NOMO-1 treated with DMSO at 0.1 percent for 48 hours (cell line): ENCODE results near the gene NCOA1.
"Not testable (repeated sequence)": the region's sequence is repeated elsewhere in the genome, so short reads cannot be mapped to it uniquely, and the experiment has no call there.

ENCODE experiments used
- DNase-seq: peaks from one replicate; lab custom pipeline; 2025; ENCODE audit not compliant: unreplicated experiment; lab: John Stamatoyannopoulos, UW

The NCOA1 gene

GRCh38 chr2:24771764-24772586, 280.9 kb downstream of the NCOA1 start:
- no peak for DNase-seq

GRCh38 chr2:24774373-24774772, 283.3 kb downstream of the NCOA1 start:
- DNase-seq: no peak

GRCh38 chr2:24779116-24779515, 288.1 kb downstream of the NCOA1 start:
- DNase-seq: no peak

DNA sequence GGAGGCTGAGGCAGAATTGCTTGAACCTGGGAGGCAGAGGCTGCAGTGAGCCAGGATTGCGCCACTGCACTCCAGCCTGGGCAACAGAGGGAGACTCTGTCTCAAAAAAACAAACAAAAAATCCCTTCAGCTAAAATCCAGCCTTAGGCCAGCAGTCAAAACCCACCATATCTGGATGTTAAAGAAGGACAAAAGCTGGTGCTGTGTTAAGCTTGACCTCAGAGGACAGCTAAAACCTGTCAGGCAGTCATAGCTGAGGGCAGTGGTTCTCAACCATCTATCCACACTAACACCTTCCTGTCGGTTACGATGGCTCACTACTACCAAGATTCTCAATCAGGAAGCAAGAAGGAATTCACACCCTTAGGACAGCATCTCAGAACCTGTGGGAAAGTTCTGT, 292.6 kb downstream of the NCOA1 start:
- no peak for DNase-seq

DNA sequence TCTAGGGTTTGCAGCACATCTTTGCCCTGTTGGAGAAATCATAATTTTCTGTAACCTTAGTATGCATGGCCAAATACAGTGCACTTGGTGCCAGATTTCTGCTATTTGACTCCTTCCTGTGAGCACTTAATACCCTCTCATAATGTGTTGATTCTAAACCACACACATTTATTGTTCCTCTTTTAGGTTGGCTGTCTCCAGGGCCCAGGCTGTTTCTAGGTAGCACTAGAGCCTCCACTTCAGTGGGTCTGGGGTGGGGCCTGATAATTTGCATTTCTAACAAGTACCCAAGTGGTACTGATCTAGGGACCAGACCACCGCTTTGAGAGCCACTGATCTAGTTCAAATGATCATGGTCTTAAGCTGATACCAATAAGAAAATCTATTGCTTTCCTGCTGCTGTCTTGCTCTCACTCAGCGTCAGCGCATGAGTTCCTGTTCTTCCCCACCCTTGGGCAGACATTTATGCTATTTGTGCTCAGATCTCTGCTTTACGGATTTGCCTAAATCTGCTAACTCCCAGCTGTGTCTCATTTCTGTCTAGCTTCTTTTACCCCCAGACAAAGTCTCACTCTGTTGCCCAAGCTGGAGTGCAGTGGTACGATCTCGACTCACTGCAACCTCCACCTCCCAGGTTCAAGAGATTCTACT, 294.7 kb downstream of the NCOA1 start:
- DNase-seq: peak; percentile 81

- no peak for DNase-seq
Observed at GRCh38 chr2:24787532-24787931, 296.5 kb downstream of the NCOA1 start.

DNA sequence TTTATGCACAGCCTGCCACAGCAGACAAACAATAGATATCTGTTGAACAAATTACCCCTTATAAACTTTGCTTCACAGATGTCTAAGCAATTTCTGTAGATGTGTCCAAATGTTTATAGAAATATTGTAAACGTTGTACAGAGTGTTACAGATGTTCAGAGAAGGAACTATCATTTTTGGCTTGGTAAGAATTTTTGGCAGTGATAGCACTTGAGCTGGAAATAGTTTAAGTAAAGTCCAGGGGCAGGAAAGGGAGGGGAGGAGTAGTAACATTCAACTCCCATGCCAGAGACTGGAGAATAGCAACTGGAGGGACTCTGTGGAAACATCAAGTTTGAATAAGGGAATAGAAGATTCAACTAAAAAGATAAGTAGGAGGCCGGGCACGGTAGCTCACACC, 297.8 kb downstream of the NCOA1 start:
- DNase-seq: no peak

- DNase-seq: no peak
Observed at GRCh38 chr2:24791452-24791851, 300.4 kb downstream of the NCOA1 start.

DNA sequence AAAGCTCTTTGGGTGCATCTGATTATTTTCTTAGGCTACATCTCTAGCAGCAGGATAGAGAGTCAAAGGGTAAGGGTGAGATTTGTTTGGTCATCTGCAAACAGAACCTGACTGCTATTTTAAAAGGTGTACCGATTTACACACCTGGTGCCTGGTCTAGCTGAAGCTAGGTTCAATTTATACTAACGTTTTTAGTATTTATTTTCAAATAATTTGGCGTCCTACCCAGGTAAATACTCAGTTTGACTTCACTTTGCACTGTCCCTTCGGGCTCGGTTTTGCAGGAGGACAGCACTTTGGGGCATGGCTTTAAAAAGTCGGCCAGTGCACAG, 301.5 kb downstream of the NCOA1 start:
- DNase-seq: no peak

DNA sequence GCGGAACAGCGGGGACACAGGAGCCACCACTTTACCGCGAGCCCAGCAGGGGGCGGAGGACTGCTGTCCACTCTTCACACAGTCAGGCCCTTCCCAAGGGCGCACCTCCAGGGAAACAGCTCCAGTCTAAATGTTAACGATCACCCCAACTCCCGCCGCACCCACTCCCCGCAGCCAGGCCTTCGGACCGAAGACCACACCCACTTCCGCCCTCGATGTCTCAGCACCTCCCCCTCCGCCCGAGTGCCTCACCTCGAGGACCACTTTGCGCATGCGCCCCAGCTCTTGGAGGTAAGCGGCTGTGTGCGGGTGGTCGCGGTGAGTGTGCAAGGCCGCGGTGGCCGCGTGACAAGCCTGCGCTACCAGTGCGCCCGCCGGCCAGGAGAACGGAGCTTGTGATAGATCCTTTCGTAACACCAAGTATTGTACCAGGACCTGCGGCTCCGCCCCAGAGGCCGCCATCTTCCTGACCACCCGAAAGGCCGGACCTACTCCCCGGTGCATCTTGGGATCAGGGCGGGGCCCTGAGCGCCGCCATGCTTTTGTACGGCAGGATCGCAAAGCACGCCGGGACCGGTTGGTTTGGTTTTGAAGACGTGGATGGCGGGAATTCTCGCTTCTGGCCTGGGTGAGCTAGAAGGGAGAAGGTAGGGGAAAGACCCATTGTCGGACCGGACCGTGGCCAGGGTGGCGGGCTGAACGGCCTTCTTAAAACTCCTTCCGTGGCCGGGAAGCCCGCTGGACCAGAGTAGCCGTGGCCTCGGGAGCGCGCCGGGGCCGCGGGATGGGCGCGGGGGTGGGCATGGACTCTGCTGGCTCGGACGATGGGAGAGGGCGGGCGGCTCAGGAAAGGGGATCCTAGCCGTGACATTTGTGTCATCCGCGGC, 302.1 kb downstream of the NCOA1 start, which contains the start of the genes CENPO and PTRHD1:
Gene CENPO, plus strand, starts transcription at position 552 of the 887 bp plus-strand sequence. CDS start 495 bp downstream, outside the sequence.
Gene PTRHD1, minus strand, starts transcription at position 518 of the 887 bp plus-strand sequence. Its CDS starts 14 bp downstream, at position 504.
- peak; percentile 92 for DNase-seq

DNA sequence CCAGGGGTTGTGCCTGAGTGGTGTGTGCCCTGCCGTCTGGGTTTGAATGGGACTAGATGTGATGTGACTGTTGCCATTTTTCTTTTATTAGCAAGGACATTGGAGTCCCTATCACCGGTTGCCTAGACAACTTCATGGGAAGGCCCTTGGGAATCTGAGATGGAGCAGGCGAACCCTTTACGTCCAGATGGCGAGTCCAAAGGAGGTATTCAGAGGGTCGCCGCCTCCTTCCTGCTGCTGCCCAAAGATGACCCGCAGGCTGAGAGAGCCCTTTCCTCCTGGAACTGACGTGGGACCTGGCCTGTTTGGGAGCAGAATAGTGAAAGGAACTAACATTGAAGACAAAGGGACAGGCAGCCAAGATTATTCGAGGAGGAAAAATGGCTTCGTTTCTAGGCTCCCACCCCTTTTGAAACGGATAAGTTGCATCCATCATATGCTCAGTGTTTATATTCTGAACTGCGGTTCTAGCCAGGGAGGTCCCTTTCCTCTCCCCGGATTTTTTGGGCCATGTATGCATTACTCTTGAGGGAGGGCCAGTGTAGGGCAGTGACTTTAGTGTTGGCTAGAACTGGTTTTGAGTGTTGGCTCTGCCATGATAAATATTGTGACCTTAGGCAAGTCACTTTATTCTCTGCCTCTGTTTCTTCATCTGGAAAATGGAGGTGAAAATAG, 302.8 kb downstream of the NCOA1 start:
- no peak for DNase-seq

DNA sequence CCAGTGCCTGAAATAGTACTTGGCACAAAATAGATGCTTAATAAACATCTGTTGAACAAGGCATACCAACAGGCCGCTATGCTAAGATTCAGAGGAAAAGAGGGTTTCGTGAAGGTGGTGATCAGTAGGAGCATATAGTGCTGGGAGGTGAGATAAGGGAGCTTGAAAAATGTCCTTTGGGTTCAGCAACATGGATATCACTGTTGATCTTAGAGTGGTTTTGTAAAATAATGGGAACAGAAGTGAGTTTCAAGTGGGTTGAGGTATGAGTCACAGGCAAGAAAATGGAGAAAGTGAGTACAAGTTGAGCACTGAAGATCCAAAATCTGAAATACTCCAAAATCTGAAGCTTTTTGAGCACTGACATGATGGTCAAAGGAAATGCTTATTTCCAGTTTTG, 306.6 kb downstream of the NCOA1 start:
- DNase-seq: no peak

- DNase-seq: not testable (repeated sequence)
Observed at GRCh38 chr2:24800487-24800886, 309.4 kb downstream of the NCOA1 start.

DNA sequence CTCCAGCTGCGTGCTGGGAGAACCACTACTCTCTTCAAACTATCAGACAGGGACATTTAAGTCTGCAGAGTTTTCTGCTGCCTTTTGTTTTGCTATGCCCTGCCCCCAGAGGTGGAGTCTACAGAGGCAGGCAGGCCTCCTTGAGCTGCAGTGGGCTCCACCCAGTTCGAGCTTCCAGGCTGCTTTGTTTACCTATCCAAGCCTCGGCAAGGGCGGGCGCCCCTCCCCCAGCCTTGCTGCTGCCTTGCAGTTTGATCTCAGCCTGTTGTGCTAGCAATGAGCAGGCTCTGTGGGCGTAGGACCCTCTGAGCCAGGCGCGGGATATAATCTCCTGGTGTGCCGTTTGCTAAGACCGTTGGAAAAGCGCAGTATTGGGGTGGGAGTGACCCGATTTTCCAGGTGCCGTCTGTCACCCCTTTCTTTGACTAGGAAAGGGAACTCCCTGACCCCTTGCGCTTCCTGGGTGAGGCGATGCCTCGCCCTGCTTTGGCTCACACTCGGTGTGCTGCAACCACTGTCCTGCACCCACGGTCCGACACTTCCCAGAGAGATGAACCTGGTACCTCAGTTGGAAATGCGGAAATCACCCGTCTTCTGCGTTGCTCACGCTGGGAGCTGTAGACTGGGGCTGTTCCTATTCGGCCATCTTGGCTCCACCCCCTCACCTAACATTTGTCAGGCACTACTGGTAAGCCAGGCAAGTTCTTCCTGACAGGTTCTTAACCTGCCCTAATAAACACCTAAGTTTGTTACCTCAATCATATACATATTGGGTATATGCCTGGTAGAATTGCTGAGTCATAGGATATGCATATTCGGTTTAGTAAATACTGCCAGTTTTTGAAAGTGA, 315.0 kb downstream of the NCOA1 start:
- not testable (repeated sequence) for DNase-seq

GRCh38 chr2:24806661-24807036, 315.6 kb downstream of the NCOA1 start:
- no peak for DNase-seq

GRCh38 chr2:24809316-24810007, 318.4 kb downstream of the NCOA1 start:
- no peak for DNase-seq

GRCh38 chr2:24813691-24814137, 322.7 kb downstream of the NCOA1 start:
- no peak for DNase-seq

DNA sequence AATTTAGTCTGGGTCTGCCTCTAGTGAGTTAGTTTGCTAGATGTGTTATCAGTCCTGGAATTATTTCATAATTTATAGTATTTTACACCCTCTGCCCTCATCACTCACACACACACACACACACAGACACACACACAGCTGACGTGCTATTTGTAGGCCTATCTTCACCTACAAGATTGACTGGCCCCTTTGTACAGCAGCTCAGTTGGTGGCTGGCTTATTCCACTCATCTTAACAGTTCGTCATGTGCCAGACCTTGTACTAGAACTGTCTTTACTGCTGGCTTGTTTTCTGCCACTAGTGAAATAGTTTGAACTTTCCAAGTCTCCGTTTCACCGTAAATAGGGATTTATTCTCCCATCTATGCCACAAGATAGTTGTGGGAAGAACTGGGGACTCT, 323.5 kb downstream of the NCOA1 start:
- no peak for DNase-seq

GRCh38 chr2:24815171-24815570, 324.1 kb downstream of the NCOA1 start:
- no peak for DNase-seq
